ENCODE data around the gene RTP5. TPM values are rescaled to one million over a fixed set of nuclear protein-coding genes. Genes with fewer than 3 reads are reported as not detected.
A peak's percentile ranks its signal among the peaks of the same experiment; 100 is the strongest.
"Not testable (repeated sequence)": the region's sequence is repeated elsewhere in the genome, so short reads cannot be mapped to it uniquely, and the experiment has no call there.

Gene RTP5
- total RNA-seq, 1 donor from 2014 or later, result 0.09 TPM

DNA sequence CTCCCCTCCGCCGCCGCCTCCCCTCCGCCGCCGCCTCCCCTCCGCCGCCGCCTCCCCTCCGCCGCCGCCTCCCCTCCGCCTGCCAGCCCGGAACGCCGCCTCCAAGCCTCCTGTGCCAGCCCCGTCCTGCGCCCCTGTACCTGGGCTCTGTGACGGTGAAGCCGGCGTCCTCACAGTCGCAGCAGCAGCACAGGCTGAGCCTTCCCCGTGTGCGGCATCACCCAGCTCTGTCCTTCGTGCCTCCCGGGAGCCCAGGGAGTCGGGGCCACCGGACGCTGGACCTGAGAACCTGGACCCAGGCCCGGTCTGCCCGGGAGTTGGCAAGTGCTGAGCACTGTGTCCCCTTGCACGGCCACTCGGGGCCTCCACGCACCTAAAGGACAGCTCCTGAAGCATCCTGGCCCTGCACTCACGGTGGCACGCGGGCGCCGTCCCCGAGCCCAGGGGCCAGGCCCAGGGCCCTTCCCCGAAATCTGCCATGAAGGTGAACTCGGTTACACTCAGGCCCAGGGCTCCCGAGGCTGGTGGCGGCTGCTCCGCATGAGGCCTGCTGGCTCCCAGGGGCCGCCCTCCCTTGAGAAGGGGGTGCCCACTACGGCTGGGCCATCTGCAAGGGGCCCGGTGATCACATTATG, 32.9 kb downstream of the RTP5 start:
- DNase-seq (ENCODE audit: low spot score), result no peak
- Mint-ChIP-seq H3K36me3 (ENCODE audit: low read depth) (no peaks in the 10 kb centered on the region), H3K4me1 (ENCODE audit: low read depth) (no peaks in the 10 kb centered on the region)

GRCh38 chr2:241903121-241904010, 33.8 kb downstream of the RTP5 start:
- no peaks in the 10 kb centered on the region for H3K36me3 Mint-ChIP-seq (ENCODE audit: low read depth)
- no peaks in the 10 kb centered on the region for H3K9me3 Mint-ChIP-seq
- DNase-seq (ENCODE audit: low spot score), result no peak
- H3K4me1 Mint-ChIP-seq (ENCODE audit: low read depth), result no peaks in the 10 kb centered on the region
- peaks cover 2% of the 10 kb centered on the region for H3K27me3 Mint-ChIP-seq (ENCODE audit: low read depth)
- H3K27ac Mint-ChIP-seq, result no peak overlapping the region
- no peak overlapping the region for H3K4me3 Mint-ChIP-seq (ENCODE audit: low read depth)
- intact Hi-C loops (cut with micrococcal nuclease), result no loop called here

More for the DNA sequence above, 32.9 kb downstream of the RTP5 start:
- H3K9me3 Mint-ChIP-seq, result no peaks in the 10 kb centered on the region
- intact Hi-C loops (cut with micrococcal nuclease), result no loop called here
- no peak overlapping the region for H3K4me3 Mint-ChIP-seq (ENCODE audit: low read depth)
- no peak overlapping the region for H3K27ac Mint-ChIP-seq
- H3K27me3 Mint-ChIP-seq (ENCODE audit: low read depth), result peaks cover 2% of the 10 kb centered on the region

DNA sequence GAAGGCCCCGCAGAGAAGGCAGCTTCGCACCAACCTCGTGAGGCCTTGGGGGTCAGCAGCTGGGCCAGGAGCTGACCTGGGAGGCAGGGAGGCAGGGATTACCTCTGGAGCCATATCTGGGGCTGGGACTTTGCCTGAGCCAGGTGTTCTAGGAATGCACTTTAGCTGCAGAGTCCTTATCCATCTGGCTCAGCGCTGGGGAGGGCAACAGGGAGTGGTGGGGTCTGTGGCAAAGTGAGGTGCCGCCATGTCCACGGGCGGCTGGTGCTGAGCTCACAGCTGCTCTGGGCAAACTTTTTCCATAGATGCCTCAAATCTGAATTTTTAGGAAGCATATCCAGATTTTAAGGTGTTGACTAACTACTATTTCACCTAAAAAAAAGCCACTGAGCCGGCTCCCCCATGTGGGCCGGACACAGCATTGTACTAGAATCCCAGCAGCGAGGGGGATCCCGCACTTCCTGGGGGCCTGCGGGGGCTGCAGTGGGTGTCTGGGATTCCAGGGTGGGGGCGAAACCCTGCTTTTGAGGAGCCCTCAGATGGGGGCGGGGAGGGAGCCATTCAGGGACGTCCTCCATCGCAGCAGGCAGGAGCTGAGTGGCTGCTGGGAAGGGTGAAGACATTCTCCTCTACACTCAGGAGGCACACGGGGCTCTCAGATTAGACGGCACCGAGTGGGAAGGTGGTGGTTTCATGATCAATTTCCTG, 34.6 kb downstream of the RTP5 start:
- Mint-ChIP-seq H3K36me3 (ENCODE audit: low read depth) (no peaks in the 10 kb centered on the region), H3K4me1 (ENCODE audit: low read depth) (no peaks in the 10 kb centered on the region), H3K4me3 (ENCODE audit: low read depth) (no peak overlapping the region), H3K27me3 (ENCODE audit: low read depth) (peaks cover 2% of the 10 kb centered on the region), H3K27ac (no peak overlapping the region), H3K9me3 (no peaks in the 10 kb centered on the region)
- intact Hi-C loops (cut with micrococcal nuclease), result no loop called here
- DNase-seq (ENCODE audit: low spot score), result no peak

- intact Hi-C loops (cut with micrococcal nuclease), result no loop called here
- Mint-ChIP-seq H3K4me1 (ENCODE audit: low read depth) (no peaks in the 10 kb centered on the region), H3K4me3 (ENCODE audit: low read depth) (no peak overlapping the region), H3K27ac (no peak overlapping the region), H3K27me3 (ENCODE audit: low read depth) (peaks cover 2% of the 10 kb centered on the region), H3K36me3 (ENCODE audit: low read depth) (no peaks in the 10 kb centered on the region), H3K9me3 (no peaks in the 10 kb centered on the region)
- no peak for DNase-seq (ENCODE audit: low spot score)
These were observed 35.5 kb downstream of the RTP5 start for GRCh38 chr2:241904791-241905710.

DNA sequence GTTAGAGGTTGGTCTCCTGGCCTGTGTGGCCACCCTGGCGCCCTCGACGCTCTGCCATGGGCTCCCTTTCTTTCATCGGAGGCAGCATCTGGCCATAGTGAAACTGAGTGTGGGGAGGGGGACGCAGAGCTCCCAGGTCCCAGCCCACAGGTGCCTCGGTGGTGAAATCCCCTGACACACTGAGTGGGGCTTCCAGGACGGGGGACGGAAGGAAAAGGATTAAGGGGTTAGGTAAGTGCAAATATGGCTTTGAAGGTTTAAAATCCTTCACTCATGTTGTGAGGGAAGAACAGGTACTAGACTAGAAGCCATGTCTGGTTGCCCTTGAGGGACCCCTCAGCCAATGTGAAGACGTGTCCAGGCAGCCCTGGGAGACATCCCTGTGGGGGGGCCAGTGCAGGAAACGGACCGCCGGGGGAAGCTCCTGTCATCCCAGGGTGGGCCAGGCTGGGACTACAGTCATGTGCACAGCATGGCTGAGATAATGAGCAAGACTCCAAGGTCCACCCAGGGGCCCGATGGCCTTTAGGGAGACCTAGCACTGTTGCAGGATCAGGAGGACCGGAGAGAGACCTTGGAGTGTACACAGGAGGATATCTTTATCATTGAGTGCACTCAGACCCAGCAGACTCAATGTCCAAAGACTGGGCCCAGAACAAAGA, 36.3 kb downstream of the RTP5 start:
- DNase-seq (ENCODE audit: low spot score), result no peak
- Mint-ChIP-seq H3K4me3 (ENCODE audit: low read depth) (no peak overlapping the region), H3K27ac (peak overlapping the region; percentile 28), H3K27me3 (ENCODE audit: low read depth) (peaks cover 2% of the 10 kb centered on the region), H3K36me3 (ENCODE audit: low read depth) (peaks cover 2% of the 10 kb centered on the region), H3K4me1 (ENCODE audit: low read depth) (no peaks in the 10 kb centered on the region), H3K9me3 (no peaks in the 10 kb centered on the region)
- intact Hi-C loops (cut with micrococcal nuclease), result no loop called here

DNA sequence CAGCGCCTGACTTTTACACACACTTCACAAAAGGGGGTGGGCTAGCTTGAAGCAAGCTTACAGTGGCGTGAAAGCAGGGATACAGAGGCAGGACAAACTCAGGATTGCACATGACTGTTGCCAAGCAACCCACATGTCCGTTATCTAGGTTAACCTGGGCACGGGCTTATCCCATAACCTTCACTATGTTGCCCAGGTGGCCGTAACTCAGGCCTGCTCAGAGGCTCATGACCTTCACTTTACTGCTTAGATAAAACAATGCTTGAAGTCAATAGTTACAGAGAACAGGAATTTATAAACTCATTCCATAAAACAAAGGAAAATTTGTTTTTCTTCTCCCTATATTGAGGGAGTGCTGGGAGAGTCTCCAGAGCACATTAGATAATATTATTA, 36.8 kb downstream of the RTP5 start:
- H3K27me3 Mint-ChIP-seq (ENCODE audit: low read depth); DNase-seq (ENCODE audit: low spot score); H3K36me3 Mint-ChIP-seq (ENCODE audit: low read depth); intact Hi-C loops (cut with micrococcal nuclease); H3K4me1 Mint-ChIP-seq (ENCODE audit: low read depth); H3K9me3 Mint-ChIP-seq; H3K27ac Mint-ChIP-seq; H3K4me3 Mint-ChIP-seq (ENCODE audit: low read depth): not testable (repeated sequence)

- Mint-ChIP-seq H3K27ac (no peak overlapping the region), H3K36me3 (ENCODE audit: low read depth) (peaks cover 3% of the 10 kb centered on the region), H3K4me1 (ENCODE audit: low read depth) (no peaks in the 10 kb centered on the region), H3K4me3 (ENCODE audit: low read depth) (no peak overlapping the region), H3K9me3 (no peaks in the 10 kb centered on the region), H3K27me3 (ENCODE audit: low read depth) (no peaks in the 10 kb centered on the region)
- no peak for DNase-seq (ENCODE audit: low spot score)
- intact Hi-C loops (cut with micrococcal nuclease), result no loop called here
These were observed 37.5 kb downstream of the RTP5 start for GRCh38 chr2:241906826-241907570.

GRCh38 chr2:241907831-241908230, 38.3 kb downstream of the RTP5 start:
- H3K9me3 Mint-ChIP-seq; intact Hi-C loops (cut with micrococcal nuclease); H3K27ac Mint-ChIP-seq; H3K4me1 Mint-ChIP-seq (ENCODE audit: low read depth); H3K36me3 Mint-ChIP-seq (ENCODE audit: low read depth); H3K4me3 Mint-ChIP-seq (ENCODE audit: low read depth); H3K27me3 Mint-ChIP-seq (ENCODE audit: low read depth); DNase-seq (ENCODE audit: low spot score): not testable (repeated sequence)

DNA sequence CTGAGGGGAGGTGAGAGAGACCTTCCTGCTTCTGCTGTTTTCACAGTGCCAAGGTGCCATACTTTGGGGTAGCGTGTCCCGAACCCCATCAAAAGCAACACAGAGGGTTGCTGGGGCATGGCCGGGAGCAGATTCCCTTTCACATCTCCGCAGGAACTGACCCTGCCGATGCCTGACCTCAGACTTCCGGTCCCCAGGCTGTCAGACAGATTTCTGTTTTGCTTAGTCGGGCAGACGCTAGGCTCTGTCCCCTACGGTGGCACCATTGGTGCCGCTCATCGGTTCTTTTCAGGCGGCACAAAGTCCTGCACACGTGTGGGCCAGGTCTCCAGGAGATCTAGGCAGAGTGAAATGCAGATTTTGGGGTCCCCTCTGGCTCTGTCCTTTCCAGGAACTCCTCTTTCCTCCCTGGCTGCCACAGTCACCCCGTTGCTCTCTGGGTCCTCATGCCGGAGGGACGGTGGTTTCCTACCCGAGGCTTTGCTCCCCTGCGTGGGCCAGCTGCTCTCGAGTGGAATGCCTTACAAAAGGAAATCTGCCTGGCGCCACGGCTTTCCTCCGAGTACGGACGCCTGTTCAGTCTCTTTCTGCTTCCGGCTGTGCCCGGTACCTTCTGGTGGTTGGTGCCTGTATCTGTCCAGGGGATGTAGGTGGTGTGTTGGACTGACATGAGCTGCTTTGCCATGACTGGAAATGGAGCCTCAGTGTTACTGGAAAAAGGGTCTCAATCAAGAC, 39.3 kb downstream of the RTP5 start:
- no peak for DNase-seq (ENCODE audit: low spot score)
- Mint-ChIP-seq H3K9me3 (no peaks in the 10 kb centered on the region), H3K4me3 (ENCODE audit: low read depth) (no peak overlapping the region), H3K27me3 (ENCODE audit: low read depth) (no peaks in the 10 kb centered on the region), H3K36me3 (ENCODE audit: low read depth) (peaks cover 3% of the 10 kb centered on the region), H3K4me1 (ENCODE audit: low read depth) (no peaks in the 10 kb centered on the region), H3K27ac (no peak overlapping the region)
- intact Hi-C loops (cut with micrococcal nuclease), result no loop called here

- Mint-ChIP-seq H3K9me3 (no peaks in the 10 kb centered on the region), H3K27me3 (ENCODE audit: low read depth) (no peaks in the 10 kb centered on the region), H3K4me1 (ENCODE audit: low read depth) (no peaks in the 10 kb centered on the region), H3K36me3 (ENCODE audit: low read depth) (peaks cover 3% of the 10 kb centered on the region), H3K27ac (no peak overlapping the region), H3K4me3 (ENCODE audit: low read depth) (no peak overlapping the region)
- intact Hi-C loops (cut with micrococcal nuclease), result no loop called here
- DNase-seq (ENCODE audit: low spot score), result no peak
These were observed 40.2 kb downstream of the RTP5 start for GRCh38 chr2:241909769-241910168.

All from activated T-helper 2 cell treated with anti-CD3 and anti-CD28 coated beads, Interferon-gamma antibody, Interleukin-2, Interleukin-4, amounts not matched to agents 10 μg/mL and 5 μg/mL and 100 μg/mL, durations not matched to agents 14 hours and 24 hours and 36 hours (primary cell).